Keratinocyte (primary cell): ENCODE measurements around the gene STAG1. TPM values are rescaled to one million over a fixed set of nuclear protein-coding genes. Genes with fewer than 3 reads are reported as not detected.

Experiments used
- DNase-seq: peaks from one replicate; pipeline ENCODE4 v3.0.0-alpha.2; 2011; ENCODE audit warnings: low read depth, missing footprints, low spot score
- FAIRE-seq: peaks from 2 replicates; lab custom pipeline; 2011; peaks lifted over from hg19 to GRCh38; lab: Jason Lieb, UNC
- H2AFZ ChIP-seq: 2 replicates; pipeline ENCODE4 v1.6.0; 2012; ENCODE audit warnings: low read length, control low read depth, inconsistent platforms; ENCODE audit not compliant: control insufficient read depth
- H3K27ac ChIP-seq: 2 replicates; pipeline ENCODE4 v1.5.1; 2011; ENCODE audit warnings: low read length; ENCODE audit not compliant: control insufficient read depth, insufficient read depth
- H3K27me3 ChIP-seq: 3 replicates; pipeline ENCODE4 v1.6.0; 2011; ENCODE audit warnings: low read length; ENCODE audit not compliant: control insufficient read depth, insufficient read depth; ENCODE audit errors: extremely low read depth
- H3K36me3 ChIP-seq, 2 experiments: 2 replicates in 1 of 2; 3 replicates in 1 of 2; pipeline ENCODE4 v1.5.1; 2011; ENCODE audit warnings: low read length in 2 of 2, mild to moderate bottlenecking in 1 of 2; ENCODE audit not compliant: control insufficient read depth in 2 of 2, insufficient read depth in 2 of 2; ENCODE audit errors: extremely low read depth in 1 of 2
- H3K4me1 ChIP-seq: 3 replicates; pipeline ENCODE4 v1.5.1; 2011; ENCODE audit warnings: low read length; ENCODE audit not compliant: control insufficient read depth, insufficient read depth; ENCODE audit errors: extremely low read depth
- H3K4me2 ChIP-seq: 3 replicates; pipeline ENCODE4 v1.6.0; 2011; ENCODE audit warnings: low read depth, low read length; ENCODE audit not compliant: control insufficient read depth, insufficient read depth; ENCODE audit errors: extremely low read depth
- H3K4me3 ChIP-seq, 3 experiments: fragments of 200-600 bp in 1 of 3; sonication (generic) in 1 of 3; 2 replicates in 2 of 3; 3 replicates in 1 of 3; pipeline ENCODE4 v1.5.1; 2011 to 2016; ENCODE audit warnings: low read length in 3 of 3, mild to moderate bottlenecking in 3 of 3, control low read depth in 2 of 3, inconsistent platforms in 1 of 3, low read depth in 1 of 3, mixed read lengths in 1 of 3, mixed run types in 1 of 3, moderate library complexity in 1 of 3; ENCODE audit not compliant: control insufficient read depth in 2 of 3, insufficient read depth in 2 of 3; ENCODE audit errors: extremely low read depth in 1 of 3
- H3K79me2 ChIP-seq: 2 replicates; pipeline ENCODE4 v1.6.0; 2012; ENCODE audit warnings: low read length; ENCODE audit not compliant: control insufficient read depth, insufficient read depth
- H3K9ac ChIP-seq: 3 replicates; pipeline ENCODE4 v1.6.0; 2011; ENCODE audit warnings: low read length; ENCODE audit not compliant: control insufficient read depth, insufficient read depth; ENCODE audit errors: extremely low read depth
- H3K9me1 ChIP-seq: 3 replicates; pipeline ENCODE4 v1.6.0; 2011; ENCODE audit warnings: low read length; ENCODE audit not compliant: control insufficient read depth, insufficient read depth; ENCODE audit errors: extremely low read depth
- H3K9me3 ChIP-seq: 2 replicates; pipeline ENCODE4 v1.5.1; 2012; ENCODE audit warnings: low read depth, low read length; ENCODE audit not compliant: control insufficient read depth
- H4K20me1 ChIP-seq: 3 replicates; pipeline ENCODE4 v1.6.0; 2011; ENCODE audit warnings: low read length; ENCODE audit not compliant: control insufficient read depth, insufficient read depth; ENCODE audit errors: extremely low read depth
- CTCF ChIP-seq, 3 experiments: IDR thresholded peaks in 1 of 3; conservative IDR thresholded peaks in 1 of 3; optimal IDR thresholded peaks in 1 of 3; 2 replicates in 2 of 3; 3 replicates in 1 of 3; pipeline versions ENCODE3 to v1.5.1; 2011; ENCODE audit warnings: low read length in 3 of 3, mild to moderate bottlenecking in 3 of 3, moderate library complexity in 2 of 3, control low read depth in 1 of 3, inconsistent platforms in 1 of 3; ENCODE audit not compliant: insufficient read depth in 2 of 3; ENCODE audit errors: extremely low read depth in 1 of 3
- EZH2 ChIP-seq: IDR thresholded peaks from one replicate; pipeline ENCODE4 v1.6.1; 2012; ENCODE audit warnings: inconsistent platforms, mild to moderate bottlenecking, low read length, moderate library complexity
- dilution Hi-C: fragments of 300-500 bp; cut with MboI; formaldehyde crosslinking; loops from one replicate; pipeline ENCODE4 v1.7.0; 2020; ENCODE audit warnings: low sequenced_read_pairs; ENCODE audit not compliant: extremely low pct_ligation_motif_present
- polyA plus RNA-seq, 5 experiments: library from polyadenylated mRNA; depleted of rRNA in 3 of 5; stranded (reverse) in 3 of 5; stranded (forward) in 1 of 5; unstranded in 1 of 5; fragments of >200 nt; gene quantifications; 1 replicate in 1 of 5; 2 replicates in 3 of 5; 3 replicates in 1 of 5; pipeline versions ENCODE4 v1.2.1 to v1.2.3, GENCODE V29; 2011 to 2012; ENCODE audit warnings: missing spikeins in 2 of 5, low read depth in 1 of 5, low replicate concordance in 1 of 5

Gene STAG1
- polyA plus RNA-seq, 1 donor (not counting 4 experiments of a cell fraction or from before 2014, with no cell fraction given) = 11.8 TPM

- H3K4me1 ChIP-seq = no peaks in the 10 kb centered on the region
- no peak overlapping the region for H3K4me3 ChIP-seq
- no peaks in the 10 kb centered on the region for H3K9me3 ChIP-seq
- no peaks in the 10 kb centered on the region for H3K9me1 ChIP-seq
- dilution Hi-C loops = no loop called here
- DNase-seq = no peak
- no peak overlapping the region for H3K4me2 ChIP-seq
- H3K79me2 ChIP-seq = peaks cover 49% of the 10 kb centered on the region
- no peaks in the 10 kb centered on the region for H4K20me1 ChIP-seq
- no peaks in the 10 kb centered on the region for H3K36me3 ChIP-seq
- no peak overlapping the region for H2AFZ ChIP-seq
- TF ChIP-seq CTCF (optimal IDR thresholded peaks at IDR 0.05 in 1 of 3, IDR thresholded peaks at IDR 0.05 in 1 of 3, conservative IDR thresholded peaks at IDR 0.05 in 1 of 3; ENCODE audit: extremely low read depth in 1 of 3, insufficient read depth in 2 of 3, low read length in 3 of 3) = no peak
- no peak for TF ChIP-seq EZH2
- H3K27me3 ChIP-seq = no peaks in the 10 kb centered on the region
- H3K9ac ChIP-seq = no peak overlapping the region
- no peak overlapping the region for H3K27ac ChIP-seq
- no peak for FAIRE-seq
Measured at GRCh38 chr3:136720091-136720490, 32.1 kb downstream of the STAG1 start.

- no peaks in the 10 kb centered on the region for H3K9me3 ChIP-seq
- FAIRE-seq = no peak
- no peak for DNase-seq
- no peaks in the 10 kb centered on the region for H3K9me1 ChIP-seq
- H3K4me3 ChIP-seq = no peak overlapping the region
- no peaks in the 10 kb centered on the region for H4K20me1 ChIP-seq
- no peaks in the 10 kb centered on the region for H3K4me1 ChIP-seq
- no peak overlapping the region for H3K9ac ChIP-seq
- no peaks in the 10 kb centered on the region for H3K36me3 ChIP-seq
- no peak overlapping the region for H2AFZ ChIP-seq
- H3K79me2 ChIP-seq = peaks cover 66% of the 10 kb centered on the region
- no peaks in the 10 kb centered on the region for H3K27me3 ChIP-seq
- TF ChIP-seq EZH2 (no peak), CTCF (optimal IDR thresholded peaks at IDR 0.05 in 1 of 3, IDR thresholded peaks at IDR 0.05 in 1 of 3, conservative IDR thresholded peaks at IDR 0.05 in 1 of 3; ENCODE audit: extremely low read depth in 1 of 3, insufficient read depth in 2 of 3, low read length in 3 of 3) (no peak)
- no peak overlapping the region for H3K4me2 ChIP-seq
- dilution Hi-C loops = no loop called here
- no peak overlapping the region for H3K27ac ChIP-seq
Measured at GRCh38 chr3:136716629-136717028, 35.5 kb downstream of the STAG1 start.
